ENCODE measurements around the gene ZYG11B. TPM values are rescaled to one million over a fixed set of nuclear protein-coding genes. Genes with fewer than 3 reads are reported as not detected.

Gene ZYG11B
- total and polyA plus RNA-seq, 2 of the 13 experiments (the other 11 are each of a cell fraction or from before 2014, with no cell fraction given): 6.9 to 17.9 TPM

DNA sequence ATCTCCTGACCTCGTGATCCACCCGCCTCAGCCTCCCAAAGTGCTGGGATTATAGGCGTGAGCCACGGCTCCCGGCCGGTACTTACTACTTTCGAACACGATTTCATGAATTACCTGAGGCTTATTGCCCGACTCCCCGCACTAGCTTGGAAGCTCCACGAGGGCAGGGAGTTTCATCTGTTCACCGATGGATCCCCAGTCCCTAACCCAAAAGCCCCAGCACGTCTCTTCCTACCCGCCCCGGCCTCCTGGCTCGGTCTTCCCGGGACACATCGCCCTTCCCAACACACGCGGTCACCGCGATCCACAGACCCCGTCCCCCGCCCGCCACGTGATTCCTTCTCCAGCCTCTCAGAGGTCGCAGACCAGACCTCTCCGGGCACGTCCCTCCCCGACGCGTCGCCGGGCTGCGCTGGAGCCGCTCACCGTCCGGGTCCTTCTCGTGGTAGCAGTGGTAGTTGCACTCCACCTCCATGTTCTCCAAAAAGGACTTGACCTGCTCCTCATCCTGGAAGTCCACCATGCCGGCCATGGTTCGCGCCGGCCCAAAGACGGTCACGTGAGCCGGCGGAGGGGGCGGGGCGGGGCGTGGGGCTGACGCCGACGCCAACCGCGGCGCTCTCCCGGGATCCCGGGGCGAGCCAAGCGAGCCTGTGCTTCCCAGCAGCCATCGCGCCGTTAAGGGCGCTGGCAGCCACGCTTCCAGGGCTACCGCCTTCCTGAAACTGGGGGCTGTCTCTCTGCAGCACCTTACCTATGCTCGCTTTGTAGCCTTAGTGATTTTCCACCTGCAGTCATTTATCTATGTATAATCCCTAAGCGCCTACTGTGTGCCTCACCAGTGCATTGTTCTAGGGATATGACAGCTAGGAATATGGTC, 28.2 kb upstream of the ZYG11B start, which contains the start of gene COA7 (continued):
- TF ChIP-seq, protein P1, sequence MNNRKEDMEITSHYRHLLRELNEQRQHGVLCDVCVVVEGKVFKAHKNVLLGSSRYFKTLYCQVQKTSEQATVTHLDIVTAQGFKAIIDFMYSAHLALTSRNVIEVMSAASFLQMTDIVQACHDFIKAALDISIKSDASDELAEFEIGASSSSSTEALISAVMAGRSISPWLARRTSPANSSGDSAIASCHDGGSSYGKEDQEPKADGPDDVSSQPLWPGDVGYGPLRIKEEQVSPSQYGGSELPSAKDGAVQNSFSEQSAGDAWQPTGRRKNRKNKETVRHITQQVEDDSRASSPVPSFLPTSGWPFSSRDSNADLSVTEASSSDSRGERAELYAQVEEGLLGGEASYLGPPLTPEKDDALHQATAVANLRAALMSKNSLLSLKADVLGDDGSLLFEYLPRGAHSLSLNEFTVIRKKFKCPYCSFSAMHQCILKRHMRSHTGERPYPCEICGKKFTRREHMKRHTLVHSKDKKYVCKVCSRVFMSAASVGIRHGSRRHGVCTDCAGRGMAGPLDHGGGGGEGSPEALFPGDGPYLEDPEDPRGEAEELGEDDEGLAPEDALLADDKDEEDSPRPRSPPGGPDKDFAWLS (CRISPR knock-in tag; IDR thresholded peaks at IDR 0.05; ENCODE audit: borderline replicate concordance): no peak
- TF ChIP-seq, protein P2, sequence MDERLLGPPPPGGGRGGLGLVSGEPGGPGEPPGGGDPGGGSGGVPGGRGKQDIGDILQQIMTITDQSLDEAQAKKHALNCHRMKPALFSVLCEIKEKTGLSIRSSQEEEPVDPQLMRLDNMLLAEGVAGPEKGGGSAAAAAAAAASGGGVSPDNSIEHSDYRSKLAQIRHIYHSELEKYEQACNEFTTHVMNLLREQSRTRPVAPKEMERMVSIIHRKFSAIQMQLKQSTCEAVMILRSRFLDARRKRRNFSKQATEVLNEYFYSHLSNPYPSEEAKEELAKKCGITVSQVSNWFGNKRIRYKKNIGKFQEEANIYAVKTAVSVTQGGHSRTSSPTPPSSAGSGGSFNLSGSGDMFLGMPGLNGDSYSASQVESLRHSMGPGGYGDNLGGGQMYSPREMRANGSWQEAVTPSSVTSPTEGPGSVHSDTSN (CRISPR knock-in tag; IDR thresholded peaks at IDR 0.05): no peak
- TF ChIP-seq, protein P3, sequence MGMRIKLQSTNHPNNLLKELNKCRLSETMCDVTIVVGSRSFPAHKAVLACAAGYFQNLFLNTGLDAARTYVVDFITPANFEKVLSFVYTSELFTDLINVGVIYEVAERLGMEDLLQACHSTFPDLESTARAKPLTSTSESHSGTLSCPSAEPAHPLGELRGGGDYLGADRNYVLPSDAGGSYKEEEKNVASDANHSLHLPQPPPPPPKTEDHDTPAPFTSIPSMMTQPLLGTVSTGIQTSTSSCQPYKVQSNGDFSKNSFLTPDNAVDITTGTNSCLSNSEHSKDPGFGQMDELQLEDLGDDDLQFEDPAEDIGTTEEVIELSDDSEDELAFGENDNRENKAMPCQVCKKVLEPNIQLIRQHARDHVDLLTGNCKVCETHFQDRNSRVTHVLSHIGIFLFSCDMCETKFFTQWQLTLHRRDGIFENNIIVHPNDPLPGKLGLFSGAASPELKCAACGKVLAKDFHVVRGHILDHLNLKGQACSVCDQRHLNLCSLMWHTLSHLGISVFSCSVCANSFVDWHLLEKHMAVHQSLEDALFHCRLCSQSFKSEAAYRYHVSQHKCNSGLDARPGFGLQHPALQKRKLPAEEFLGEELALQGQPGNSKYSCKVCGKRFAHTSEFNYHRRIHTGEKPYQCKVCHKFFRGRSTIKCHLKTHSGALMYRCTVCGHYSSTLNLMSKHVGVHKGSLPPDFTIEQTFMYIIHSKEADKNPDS (CRISPR knock-in tag; IDR thresholded peaks at IDR 0.05): no peak; the same call in 1 of the 2 replicates
- TF ChIP-seq, protein P4, sequence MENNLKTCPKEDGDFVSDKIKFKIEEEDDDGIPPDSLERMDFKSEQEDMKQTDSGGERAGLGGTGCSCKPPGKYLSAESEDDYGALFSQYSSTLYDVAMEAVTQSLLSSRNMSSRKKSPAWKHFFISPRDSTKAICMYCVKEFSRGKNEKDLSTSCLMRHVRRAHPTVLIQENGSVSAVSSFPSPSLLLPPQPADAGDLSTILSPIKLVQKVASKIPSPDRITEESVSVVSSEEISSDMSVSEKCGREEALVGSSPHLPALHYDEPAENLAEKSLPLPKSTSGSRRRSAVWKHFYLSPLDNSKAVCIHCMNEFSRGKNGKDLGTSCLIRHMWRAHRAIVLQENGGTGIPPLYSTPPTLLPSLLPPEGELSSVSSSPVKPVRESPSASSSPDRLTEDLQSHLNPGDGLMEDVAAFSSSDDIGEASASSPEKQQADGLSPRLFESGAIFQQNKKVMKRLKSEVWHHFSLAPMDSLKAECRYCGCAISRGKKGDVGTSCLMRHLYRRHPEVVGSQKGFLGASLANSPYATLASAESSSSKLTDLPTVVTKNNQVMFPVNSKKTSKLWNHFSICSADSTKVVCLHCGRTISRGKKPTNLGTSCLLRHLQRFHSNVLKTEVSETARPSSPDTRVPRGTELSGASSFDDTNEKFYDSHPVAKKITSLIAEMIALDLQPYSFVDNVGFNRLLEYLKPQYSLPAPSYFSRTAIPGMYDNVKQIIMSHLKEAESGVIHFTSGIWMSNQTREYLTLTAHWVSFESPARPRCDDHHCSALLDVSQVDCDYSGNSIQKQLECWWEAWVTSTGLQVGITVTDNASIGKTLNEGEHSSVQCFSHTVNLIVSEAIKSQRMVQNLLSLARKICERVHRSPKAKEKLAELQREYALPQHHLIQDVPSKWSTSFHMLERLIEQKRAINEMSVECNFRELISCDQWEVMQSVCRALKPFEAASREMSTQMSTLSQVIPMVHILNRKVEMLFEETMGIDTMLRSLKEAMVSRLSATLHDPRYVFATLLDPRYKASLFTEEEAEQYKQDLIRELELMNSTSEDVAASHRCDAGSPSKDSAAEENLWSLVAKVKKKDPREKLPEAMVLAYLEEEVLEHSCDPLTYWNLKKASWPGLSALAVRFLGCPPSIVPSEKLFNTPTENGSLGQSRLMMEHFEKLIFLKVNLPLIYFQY (CRISPR knock-in tag; IDR thresholded peaks at IDR 0.05; ENCODE audit: borderline replicate concordance): peak; percentile 49
- TF ChIP-seq ZNF776 (CRISPR knock-in tag; IDR thresholded peaks at IDR 0.05): no peak; the same call in 1 of the 2 replicates
- no peak; the same call in 1 of the 2 replicates for TF ChIP-seq ZNF790 (CRISPR knock-in tag; IDR thresholded peaks at IDR 0.05; ENCODE audit: borderline replicate concordance)
- peak; percentile 81 for TF ChIP-seq ZBTB7A (CRISPR knock-in tag; IDR thresholded peaks at IDR 0.05)
- TF ChIP-seq, protein P5, sequence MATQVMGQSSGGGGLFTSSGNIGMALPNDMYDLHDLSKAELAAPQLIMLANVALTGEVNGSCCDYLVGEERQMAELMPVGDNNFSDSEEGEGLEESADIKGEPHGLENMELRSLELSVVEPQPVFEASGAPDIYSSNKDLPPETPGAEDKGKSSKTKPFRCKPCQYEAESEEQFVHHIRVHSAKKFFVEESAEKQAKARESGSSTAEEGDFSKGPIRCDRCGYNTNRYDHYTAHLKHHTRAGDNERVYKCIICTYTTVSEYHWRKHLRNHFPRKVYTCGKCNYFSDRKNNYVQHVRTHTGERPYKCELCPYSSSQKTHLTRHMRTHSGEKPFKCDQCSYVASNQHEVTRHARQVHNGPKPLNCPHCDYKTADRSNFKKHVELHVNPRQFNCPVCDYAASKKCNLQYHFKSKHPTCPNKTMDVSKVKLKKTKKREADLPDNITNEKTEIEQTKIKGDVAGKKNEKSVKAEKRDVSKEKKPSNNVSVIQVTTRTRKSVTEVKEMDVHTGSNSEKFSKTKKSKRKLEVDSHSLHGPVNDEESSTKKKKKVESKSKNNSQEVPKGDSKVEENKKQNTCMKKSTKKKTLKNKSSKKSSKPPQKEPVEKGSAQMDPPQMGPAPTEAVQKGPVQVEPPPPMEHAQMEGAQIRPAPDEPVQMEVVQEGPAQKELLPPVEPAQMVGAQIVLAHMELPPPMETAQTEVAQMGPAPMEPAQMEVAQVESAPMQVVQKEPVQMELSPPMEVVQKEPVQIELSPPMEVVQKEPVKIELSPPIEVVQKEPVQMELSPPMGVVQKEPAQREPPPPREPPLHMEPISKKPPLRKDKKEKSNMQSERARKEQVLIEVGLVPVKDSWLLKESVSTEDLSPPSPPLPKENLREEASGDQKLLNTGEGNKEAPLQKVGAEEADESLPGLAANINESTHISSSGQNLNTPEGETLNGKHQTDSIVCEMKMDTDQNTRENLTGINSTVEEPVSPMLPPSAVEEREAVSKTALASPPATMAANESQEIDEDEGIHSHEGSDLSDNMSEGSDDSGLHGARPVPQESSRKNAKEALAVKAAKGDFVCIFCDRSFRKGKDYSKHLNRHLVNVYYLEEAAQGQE (IDR thresholded peaks at IDR 0.05; ENCODE audit: borderline replicate concordance in 1 of 2, low read depth in 1 of 2, low read length in 2 of 2): 0 out of 4 replicates have a peak, but pooled peaks of 1 of the 2 experiments have one; percentile 10
- peak; percentile 70; the same call in 1 of the 2 replicates for TF ChIP-seq ZNF816 (CRISPR knock-in tag; IDR thresholded peaks at IDR 0.05; ENCODE audit: borderline replicate concordance)
- no peak; the same call in 1 of the 2 replicates for TF ChIP-seq NCOR1 (IDR thresholded peaks at IDR 0.05; ENCODE audit: borderline replicate concordance, low read length)
- TF ChIP-seq AHR (CRISPR knock-in tag; IDR thresholded peaks at IDR 0.05): peak; percentile 94
- TF ChIP-seq TBL1XR1 (IDR thresholded peaks at IDR 0.05; ENCODE audit: borderline replicate concordance, low read length, partially characterized antibody): peak; percentile 9
- TF ChIP-seq ZFP36 (IDR thresholded peaks at IDR 0.05; ENCODE audit: borderline replicate concordance, low read depth, low read length, partially characterized antibody): no peak

Data from HepG2 (cell line).